HG02763 (cell line): ENCODE measurements around the gene CD80.
A peak's percentile ranks its signal among the peaks of the same experiment; 100 is the strongest.
"Not testable (repeated sequence)": the region's sequence is repeated elsewhere in the genome, so short reads cannot be mapped to it uniquely, and the experiment has no call there.

Experiments
- ATAC-seq: cut with Tn5 transposase; IDR thresholded peaks from one replicate; pipeline ENCODE4 v1.9.1; 2021; ENCODE audit warnings: mild to moderate bottlenecking, moderate library complexity; ENCODE audit not compliant: unreplicated experiment

CD80 gene

GRCh38 chr3:119559441-119559963, at the start of gene CD80:
Gene CD80, minus strand, starts transcription at chr3:119559614. Its CDS starts 1,886 bp downstream, at chr3:119557728.
- ATAC-seq = peak; percentile 48

GRCh38 chr3:119608405-119609000, 49.1 kb upstream of the CD80 start:
- no peak for ATAC-seq

GRCh38 chr3:119604878-119605277, 45.5 kb upstream of the CD80 start:
- ATAC-seq = no peak

- ATAC-seq = no peak
Observed at GRCh38 chr3:119602676-119603075, 43.3 kb upstream of the CD80 start.

GRCh38 chr3:119601154-119601553, 41.7 kb upstream of the CD80 start:
- ATAC-seq = peak; percentile 22

- peak; percentile 63 for ATAC-seq
Observed at GRCh38 chr3:119600732-119601131, 41.3 kb upstream of the CD80 start.

GRCh38 chr3:119599558-119600174, 40.3 kb upstream of the CD80 start:
- ATAC-seq = no peak

GRCh38 chr3:119598410-119599098, 39.1 kb upstream of the CD80 start:
- ATAC-seq = peak; percentile 46

- ATAC-seq = no peak
Observed at GRCh38 chr3:119597548-119598288, 38.3 kb upstream of the CD80 start, which contains the start of gene PLA1A. Gene PLA1A, plus strand, starts transcription at chr3:119597885. Its CDS starts 29 bp downstream, at chr3:119597914.

GRCh38 chr3:119596398-119596797, 37.0 kb upstream of the CD80 start:
- ATAC-seq = no peak

- ATAC-seq = no peak
Observed at GRCh38 chr3:119595639-119596334, 36.4 kb upstream of the CD80 start.

GRCh38 chr3:119594929-119595328, 35.5 kb upstream of the CD80 start:
- ATAC-seq = not testable (repeated sequence)

- no peak for ATAC-seq
Observed at GRCh38 chr3:119594066-119594465, 34.7 kb upstream of the CD80 start.

GRCh38 chr3:119592861-119593260, 33.4 kb upstream of the CD80 start:
- ATAC-seq = no peak

GRCh38 chr3:119590706-119591105, 31.3 kb upstream of the CD80 start:
- no peak for ATAC-seq

- no peak for ATAC-seq
Observed at GRCh38 chr3:119589102-119589773, 29.8 kb upstream of the CD80 start.

- ATAC-seq = peak; percentile 58
Observed at GRCh38 chr3:119588112-119588511, 28.7 kb upstream of the CD80 start.

GRCh38 chr3:119586733-119587172, 27.3 kb upstream of the CD80 start:
- no peak for ATAC-seq

- ATAC-seq = no peak
Observed at GRCh38 chr3:119585856-119586570, 26.6 kb upstream of the CD80 start.
